Mucosa of gallbladder (tissue), 1 donor: Measurements from ENCODE around the gene EXD3. TPM values are rescaled to one million over a fixed set of nuclear protein-coding genes. Genes with fewer than 3 reads are reported as not detected.
"Not testable (repeated sequence)": the region's sequence is repeated elsewhere in the genome, so short reads cannot be mapped to it uniquely, and the experiment has no call there.

Experiments
- DNase-seq: peaks from one replicate; pipeline ENCODE4 v3.0.0-alpha.2; 2020; ENCODE audit warnings: low spot score
- total RNA-seq: library from RNA; stranded (reverse); gene quantifications from one replicate; pipeline ENCODE4 v1.2.1, GENCODE V29; 2021
- donor health status: DM: no; HTN: no; CAD: no.

The EXD3 gene, protein sequence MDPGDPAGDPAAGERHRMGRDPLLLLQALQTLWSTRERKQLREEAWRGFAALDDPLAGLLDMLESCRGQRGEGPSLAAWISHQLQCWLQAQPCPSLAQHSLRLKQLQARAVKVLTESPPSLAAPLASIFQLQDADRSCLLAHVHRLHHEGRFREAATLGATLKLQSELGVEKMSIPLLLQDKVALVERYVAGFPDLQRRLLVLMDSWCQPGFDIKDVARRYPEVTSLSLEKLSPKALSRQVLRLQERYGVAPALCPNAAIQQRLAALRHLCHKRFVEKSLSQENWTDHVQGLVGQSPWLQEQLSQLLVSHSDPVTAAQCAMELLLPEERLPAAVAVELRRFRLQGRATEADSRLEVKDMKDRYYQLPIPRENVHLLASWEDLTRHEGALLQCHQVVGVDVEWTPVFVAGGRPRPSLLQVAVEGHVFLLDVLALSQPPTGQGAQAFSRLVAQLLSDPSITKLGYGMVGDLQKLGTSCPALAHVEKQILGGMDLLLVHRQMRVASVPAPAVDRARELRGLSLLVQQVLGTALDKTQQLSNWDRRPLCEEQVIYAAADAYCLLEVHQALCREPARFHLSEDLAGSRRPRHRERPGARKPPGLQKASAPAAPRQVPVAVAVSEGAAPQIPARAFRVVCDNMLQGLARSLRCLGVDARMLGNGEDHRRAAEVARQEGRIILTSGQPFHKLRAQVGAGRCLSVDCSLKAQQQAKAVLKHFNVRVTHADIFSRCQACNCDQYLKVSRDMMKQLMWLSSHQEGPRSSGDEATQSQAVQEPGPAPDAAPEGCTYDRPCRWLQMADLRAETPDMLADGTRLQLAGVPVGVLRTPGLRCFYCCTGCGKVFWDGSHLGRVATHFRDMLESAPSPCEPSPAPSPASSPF
- 47.6 TPM for total RNA-seq

DNA sequence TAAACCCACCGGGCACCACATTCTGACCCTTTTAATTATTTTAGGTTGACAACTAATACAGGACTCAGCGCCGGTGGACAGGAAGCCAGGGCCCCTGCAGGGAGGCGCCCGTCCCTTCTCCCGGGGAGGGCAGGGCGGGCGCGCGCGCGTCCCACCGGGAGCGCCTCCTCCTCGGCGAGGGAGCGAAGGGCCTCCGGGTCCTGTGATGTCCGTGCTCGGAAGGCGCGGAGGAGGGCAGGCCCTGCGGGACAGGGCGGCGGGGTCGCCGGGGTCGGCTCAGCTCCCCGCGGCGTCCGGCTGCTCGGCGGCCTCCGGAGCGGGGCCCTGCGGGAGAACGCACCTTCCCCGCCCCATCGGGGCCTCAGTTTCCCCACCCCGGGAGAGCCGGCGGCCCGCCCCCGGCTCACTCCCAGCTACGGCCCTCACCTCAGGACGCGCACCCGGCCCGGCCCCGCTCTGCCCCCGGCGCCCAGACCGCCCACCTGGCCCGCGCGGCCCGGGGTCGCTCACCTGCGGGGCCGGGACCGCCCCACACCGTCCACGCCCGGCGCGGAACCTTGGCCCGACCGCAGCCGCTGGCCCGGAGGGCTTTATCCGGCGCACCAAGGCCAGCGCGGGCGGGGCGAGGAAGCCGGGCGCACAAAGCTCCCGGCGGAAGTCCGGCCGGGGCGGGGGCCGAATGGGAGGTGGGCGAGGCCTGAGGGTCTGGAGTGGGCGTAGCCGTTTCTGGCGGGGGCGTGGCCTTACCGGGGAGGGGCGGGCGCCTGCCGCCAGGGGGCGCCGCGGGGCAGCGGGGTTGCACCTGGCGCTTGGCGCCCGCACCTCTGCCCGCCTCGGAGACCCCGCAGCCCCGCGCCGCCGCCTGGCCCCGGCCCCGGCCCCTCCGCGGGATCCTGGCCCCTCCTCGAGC is at the start of gene EXD3, which contains the start of gene NOXA1:
EXD3 (minus strand) TSS at position 559 of the 910 bp plus-strand sequence. CDS start 27,805 bp downstream, outside the sequence.
NOXA1 (plus strand) TSS at position 790 of the 910 bp plus-strand sequence. CDS start 137 bp downstream, outside the sequence.
- peak; percentile 93 for DNase-seq

DNA sequence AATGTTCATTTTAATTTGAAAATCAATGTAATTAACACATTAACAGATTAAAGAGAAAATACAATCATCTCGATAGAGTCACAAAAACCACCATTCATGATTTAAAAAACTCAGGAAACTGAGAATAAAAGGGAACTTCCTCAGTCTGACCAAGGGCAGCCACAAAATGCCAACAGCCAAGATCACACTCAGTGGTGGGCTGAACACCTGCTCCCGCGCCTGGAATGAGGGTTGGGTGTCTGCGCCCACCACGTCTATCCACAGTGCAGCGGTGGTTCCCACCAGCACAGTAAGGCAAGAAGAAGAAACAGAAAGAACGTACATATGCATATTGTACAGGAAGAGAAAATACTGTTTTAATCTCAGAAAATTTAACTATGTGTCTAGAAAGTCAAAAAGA is 47.8 kb upstream of the EXD3 start:
- no peak for DNase-seq

DNA sequence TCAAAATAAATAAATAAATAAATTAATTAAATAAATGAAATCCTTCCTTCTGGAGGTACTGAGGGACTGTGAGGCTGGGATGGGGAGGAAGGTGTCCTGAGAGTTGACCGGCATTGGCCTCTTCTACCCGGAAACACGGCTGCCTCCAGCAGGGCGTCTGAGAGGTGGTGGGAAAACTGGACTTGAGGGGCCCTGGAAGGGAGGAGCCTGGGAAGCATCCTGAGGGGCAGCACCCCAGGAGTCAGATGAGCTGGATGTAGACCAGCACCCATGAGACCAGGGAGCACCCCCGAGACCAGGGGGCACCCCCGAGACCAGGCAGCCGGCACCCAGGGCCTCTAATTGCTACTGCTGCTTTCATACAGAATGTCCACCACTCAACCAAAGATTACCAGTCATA is 44.9 kb upstream of the EXD3 start:
- DNase-seq: no peak

DNA sequence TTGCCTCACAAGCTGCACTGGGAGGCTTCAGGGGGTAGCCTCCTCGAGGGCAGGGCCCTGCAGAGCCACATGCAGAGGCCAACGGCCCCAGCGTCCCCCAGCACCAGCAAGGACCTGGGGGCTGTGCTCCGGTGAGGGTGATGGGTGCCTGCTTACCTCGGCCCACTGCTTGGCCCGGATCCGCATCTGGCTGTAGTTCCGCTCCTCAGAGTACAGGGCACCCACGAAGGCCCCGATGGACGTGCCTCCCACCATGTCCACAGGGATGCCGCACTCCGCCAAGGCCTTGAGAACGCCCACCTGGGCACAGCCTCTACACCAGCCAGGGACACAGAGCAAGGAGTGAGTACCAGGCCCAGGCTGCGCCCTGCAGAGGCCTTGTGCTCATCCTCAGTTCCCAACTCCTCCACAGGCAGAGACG is 44.2 kb upstream of the EXD3 start:
- DNase-seq: no peak

DNA sequence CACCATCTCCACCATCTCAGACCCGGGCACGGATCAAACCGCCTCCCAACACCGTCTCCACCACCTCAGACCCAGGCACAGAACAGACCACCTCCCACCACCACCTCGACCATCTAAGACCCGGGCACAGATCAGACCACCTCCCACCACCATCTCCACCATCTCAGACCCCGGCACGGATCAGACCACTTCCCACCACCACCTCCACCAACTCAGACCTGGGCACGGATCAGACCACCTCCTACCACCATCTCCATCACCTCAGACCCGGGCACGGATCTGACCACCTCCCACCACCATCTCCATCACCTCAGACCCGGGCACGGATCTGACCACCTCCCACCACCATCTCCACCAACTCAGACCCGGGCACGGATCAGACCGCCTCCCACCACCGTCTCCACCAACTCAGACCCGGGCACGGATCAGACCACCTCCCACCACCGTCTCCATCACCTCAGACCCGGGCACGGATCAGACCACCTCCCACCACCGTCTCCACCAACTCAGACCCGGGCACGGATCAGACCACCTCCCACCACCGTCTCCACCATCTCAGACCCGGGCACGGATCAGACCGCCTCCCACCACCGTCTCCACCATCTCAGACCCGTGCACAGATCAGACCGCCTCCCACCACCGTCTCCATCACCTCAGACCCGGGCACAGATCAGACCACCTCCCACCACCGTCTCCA is 43.6 kb upstream of the EXD3 start:
- not testable (repeated sequence) for DNase-seq

DNA sequence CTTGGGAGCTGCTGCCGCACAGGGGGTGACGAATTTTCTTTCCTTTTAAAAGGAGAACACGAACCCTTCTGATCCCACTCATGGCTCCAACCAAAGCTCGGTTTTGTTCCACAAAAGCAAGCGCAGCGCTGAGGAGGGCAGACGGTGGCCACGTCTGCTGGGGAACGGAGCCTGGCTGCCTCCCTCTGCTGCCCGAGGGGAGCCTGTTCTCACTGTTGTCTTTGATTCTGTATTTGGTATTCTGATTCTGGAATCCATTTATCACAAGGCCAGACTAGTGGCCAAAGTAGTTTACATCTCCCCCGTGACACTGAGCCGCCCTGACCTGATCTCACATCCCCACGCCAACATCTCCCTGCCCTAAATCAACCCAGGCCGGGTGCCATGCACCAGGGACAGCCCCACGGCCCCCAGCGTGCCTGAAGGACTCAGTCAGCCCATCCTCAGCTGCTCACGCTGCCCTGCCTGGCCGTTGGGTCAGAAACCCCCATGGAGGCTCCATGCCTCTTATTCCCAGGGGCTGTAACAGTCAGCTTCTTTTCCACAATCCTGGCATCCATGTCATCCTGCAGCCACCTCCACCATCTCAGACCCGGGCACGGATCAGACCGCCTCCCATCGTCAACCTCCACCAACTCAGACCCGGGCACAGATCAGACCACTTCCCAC is 42.9 kb upstream of the EXD3 start:
- DNase-seq: no peak

DNA sequence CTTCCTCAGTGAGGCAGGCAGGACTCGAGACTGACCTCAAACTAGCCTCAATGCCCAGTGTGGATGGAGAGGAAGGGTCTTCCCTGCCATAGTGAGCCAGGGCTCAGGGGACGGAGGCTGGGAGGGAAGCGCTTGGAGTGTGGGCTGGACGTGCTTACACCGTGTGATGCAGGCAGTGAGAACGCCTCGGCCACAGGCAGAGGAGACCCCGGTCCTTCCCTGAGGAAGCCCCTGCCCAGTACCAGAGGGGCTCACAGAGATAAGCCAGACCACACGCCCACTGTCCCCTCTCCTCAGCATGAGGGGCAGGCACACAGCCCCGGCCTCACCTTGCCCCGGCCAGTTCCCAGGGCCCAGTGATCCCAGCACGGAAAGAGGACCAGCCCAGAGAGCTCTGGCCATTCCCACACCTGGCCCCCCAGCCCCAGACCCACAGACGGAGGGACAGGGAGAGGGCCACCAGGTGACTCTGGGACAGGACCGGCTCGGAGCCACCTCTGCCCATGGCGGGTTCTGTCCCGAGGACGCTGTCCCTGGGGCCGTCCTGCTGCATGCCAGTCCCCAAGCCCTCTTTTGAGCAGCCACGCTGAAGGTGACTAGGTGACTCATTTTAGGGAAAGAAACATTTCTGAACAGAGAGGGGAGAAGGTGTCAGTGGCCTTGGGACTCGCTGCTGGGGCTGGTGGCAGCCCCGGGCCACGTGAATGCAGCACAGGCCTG is 42.2 kb upstream of the EXD3 start:
- no peak for DNase-seq

DNA sequence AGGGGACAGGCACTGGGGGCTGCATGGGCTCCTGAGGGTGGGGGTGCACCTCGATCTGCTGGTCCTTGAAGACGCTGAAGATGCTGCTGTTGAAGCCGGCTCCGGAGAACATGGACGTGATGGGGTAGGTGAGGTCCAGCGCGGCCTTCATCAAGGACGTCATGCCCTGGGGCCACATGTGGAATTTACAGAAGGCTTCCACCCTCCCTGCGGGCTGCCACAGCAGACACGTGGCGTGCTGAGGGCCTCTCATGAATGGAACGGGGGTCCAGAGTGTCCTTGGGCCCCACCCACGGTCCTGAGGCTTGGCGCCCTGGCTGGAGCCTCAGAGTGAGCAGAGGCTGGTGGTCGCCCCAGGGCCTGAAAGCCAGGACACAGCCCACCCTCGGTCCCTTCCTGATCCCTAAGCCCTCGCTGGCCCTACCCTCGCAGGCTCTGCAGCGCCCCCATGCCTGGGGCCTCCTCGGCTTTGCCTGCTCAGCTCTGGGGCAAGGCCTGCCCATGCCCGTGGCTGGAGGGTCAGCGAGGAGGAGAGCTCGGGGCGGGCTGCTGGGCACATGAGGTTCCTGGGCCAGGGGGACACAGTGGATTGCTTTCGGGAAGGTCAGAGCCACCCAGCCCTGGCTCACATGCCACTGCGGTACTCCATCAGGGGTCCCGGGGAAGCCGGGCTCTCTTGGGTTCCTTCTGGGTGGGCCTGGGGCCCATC is 41.5 kb upstream of the EXD3 start:
- DNase-seq: no peak

DNA sequence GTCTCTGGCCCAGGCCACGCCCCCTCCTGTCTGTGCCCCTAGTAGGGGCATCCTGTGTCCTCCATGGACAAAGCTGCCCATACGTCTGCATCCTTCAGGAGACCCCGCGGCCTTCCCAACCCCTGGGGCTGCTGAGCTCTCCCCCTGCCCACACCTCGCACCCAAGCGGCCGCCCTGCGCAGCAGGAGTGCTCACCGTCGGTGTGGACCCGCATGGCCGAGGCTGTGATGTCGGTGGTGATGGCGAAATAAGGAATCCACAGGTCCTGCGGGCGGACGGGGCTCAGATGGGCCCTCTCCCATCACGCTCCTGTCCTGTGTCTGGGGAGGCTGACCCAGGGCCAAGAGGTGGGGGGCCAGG is 40.9 kb upstream of the EXD3 start:
- no peak for DNase-seq

DNA sequence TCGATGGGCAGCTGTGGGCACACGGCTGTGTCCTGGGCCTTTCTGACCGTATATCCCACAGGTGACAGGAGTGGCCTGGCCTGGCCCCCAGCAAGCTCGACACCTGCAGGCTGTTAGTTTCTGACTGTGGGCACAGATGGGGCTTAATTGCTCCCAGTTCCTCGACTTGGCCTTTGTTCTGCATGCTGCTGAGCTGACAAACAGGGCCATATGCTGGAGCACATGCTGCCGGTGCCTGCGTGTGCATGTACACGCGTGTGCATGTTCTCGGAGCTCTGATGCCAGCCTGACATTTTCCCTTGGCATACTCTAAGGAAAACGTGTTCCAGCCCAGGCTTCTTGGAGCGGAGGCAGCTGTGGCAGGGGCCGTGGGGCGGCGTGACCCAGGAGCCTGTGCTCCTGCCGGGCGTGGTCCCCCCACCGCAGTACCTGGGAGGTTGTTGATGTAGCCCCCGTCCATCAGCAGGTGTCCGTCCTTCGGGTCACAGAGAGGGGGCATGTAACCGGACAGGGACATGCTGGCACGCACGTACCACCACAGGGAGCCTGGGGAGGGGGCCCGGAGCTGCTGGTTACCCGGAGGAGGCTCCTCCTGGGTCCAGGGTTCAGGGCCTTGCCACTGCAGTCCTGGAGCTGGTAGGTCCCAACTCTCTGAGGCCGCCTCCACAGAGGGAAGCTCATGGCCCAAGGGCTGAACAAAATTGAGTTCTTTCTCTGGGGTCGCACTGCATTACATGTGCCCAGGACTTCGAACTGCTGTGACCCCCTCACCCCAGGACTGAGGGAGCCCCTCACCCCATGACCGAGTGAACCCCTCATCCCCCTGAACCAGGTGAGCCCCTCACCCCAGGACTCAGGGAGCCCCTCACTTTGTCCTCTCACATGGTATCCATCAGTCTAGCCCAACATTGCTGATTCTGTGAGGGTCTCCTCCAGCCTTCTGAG is 40.3 kb upstream of the EXD3 start:
- DNase-seq: no peak

DNA sequence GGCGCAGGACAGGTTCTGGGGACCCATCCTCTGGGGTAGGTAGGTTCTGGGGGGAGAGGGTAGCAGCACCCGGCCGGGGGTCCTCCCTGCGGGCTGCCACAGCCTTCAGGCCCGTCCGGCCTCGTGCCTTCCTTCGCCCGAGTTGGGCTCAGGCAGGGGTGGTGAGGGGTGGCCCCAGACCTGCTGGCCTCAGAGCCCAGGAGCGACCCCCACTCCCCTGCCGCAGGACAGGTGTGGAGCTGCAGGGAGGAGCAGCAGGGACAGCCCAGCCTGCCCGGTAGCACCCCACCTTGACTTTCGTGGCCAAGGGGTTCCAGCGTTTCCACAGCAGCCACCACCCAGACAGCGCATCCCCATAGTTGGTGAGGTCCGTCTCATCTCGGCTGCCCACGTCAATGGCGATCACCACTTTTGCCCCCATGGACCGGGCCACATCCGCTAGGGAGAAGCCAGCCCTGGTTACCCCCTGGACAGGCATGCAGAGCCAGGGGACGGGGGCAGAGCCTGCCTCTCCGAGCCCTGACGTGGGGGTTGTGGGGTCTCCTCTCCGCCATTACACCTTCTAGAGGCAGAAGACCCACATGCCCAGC is 39.5 kb upstream of the EXD3 start:
- no peak for DNase-seq

DNA sequence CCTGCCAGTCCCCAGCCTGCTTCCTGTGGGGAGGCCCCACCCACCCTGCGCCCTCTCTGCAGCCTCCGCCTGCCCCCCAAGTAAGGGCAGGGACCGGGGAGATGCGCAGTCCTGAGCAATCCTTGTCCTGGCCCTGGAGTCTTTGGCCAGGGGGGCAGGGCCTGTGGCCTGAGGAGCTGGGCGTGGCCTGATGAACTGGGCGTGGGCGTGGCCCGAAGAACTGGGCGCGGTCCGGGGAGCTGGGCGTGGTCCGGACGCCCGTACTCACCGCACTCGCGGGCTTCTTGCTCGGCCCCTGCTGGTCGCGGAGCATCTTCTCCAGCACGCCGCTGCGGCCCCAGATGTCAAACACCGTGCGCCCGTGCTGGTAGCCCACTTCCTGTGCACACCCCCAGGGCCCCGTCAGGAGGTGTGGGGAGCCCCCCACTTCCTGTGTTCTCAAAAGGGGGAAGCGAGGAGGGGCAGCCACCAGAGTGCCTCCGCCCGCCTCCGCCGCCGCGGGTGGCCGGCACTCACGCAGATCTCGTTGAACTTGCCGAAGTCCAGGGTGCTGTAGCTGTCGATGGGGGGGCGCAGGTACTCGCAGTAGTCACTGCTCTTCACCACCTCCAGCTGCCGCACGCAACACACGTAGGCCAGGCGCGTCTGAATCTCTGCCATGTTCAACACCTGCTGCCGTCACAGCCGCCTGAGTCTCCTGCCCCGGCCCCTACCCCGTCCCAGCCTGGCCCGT is 38.9 kb upstream of the EXD3 start:
- DNase-seq: no peak

DNA sequence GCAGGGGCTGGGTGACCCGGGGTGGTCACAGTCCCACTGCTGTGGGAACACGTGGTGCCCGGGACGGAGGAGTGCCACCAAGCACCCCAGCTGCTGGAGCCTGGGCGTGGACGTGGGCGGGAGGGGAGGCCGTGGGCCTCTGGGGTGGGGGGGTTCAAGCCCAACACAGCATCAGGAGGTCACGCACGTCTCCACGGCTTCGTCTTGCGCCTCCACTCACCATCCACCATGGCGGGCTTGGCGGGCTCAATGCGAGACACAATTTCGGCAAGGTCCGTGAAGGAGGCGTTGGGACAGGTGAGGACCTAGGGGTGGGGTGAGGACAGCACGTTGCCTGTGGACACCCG is 38.3 kb upstream of the EXD3 start:
- DNase-seq: no peak

DNA sequence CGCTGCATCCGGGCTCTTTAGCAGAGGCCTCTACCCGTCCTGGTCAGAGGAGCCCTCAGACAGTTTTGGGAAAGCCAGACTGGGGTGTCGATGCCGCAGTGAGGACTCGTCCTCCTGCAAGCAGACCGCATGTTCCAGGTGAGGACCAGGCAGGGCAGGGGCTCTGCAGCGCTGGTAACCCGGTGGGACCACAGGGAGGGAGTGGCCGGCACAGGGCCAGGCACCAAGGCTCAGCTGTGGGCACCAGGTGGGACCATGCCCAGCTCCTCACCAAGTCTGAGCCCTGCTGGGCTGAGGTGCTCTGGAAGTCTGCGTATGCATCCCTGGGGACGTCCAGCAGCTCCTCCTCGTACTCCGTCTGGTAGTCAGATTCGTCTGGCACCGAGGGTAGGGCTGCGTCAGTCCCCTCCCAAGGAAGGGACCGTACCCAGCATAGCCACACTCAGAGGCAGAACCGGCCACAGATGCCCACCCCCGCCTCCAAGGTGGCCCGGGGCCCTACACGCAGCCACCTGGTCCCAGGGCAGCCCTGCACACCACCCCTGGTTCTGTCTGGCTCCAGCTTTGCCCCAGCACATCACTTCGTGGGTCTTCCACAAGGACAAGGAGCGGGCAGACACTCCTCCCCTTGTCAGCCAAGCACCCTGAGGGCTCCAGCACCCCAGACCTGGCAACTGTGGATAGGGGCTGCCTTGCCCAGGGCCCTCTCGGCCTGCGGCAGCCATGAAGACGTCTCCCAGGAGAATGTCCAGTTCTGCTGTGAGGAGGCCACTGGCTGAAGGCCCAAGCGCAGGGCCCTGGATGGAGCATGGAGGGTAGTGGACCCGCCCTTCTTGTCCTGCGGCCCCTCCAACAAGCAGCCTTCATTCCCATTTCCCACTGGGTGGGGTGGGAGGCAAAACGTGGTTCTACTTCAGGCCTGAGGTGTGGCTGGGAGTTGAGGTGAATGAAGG is 37.7 kb upstream of the EXD3 start:
- DNase-seq: no peak

DNA sequence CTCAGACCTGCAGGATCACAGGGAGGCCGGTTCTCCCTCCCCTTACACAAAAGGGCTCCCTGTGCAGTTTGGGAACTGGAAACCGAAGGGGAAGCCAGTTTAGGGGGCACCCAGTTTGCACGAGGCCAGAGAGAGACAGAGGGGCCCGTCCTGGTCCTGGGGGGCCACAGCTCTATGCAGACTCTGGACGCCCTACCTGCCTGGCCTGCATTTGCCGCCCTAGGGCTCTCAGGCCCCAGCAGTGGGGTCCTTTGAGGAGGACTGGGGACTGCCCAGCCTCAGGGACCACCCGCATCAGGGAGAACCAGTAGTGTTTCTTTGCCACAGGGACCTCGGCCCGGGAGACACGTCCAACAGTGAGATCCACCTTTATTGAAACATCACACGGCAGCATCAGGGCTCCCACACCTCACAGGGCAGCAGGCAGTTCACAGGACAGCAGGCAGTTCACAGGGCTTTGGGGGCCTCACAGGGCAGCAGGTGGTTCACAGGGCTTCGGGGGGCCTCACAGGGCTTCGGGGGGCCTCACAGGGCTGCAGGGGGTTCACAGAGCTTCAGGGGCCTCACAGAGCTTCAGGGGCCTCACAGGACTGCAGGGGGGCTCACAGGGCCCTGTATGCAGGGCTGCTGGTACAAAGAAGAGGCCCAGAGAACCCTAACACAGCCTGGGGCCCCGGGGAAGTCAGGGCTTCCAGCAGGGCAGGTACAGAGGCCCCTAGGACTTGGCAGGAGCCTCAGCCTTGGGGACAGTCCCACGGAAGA is 36.8 kb upstream of the EXD3 start:
- no peak for DNase-seq
